ENCODE data around the gene GPRIN1.

DNA sequence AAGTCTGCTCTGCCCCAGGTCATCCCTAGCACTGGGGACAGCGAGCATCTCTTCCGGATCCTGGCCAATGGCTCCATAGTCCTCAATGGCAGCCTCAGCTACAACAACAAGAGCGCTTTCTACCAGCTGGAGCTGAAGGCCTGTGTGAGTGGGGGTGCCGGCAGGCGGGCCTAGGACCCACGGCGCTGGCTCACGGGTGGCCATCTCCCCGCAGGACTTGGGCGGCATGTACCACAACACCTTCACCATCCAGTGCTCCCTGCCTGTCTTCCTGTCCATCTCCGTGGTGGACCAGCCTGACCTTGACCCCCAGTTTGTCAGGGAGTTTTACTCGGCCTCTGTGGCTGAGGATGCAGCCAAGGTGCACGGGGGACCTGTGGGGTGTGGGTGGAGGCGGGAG is 34.9 kb downstream of the GPRIN1 start:
- TF ChIP-seq, protein P1, sequence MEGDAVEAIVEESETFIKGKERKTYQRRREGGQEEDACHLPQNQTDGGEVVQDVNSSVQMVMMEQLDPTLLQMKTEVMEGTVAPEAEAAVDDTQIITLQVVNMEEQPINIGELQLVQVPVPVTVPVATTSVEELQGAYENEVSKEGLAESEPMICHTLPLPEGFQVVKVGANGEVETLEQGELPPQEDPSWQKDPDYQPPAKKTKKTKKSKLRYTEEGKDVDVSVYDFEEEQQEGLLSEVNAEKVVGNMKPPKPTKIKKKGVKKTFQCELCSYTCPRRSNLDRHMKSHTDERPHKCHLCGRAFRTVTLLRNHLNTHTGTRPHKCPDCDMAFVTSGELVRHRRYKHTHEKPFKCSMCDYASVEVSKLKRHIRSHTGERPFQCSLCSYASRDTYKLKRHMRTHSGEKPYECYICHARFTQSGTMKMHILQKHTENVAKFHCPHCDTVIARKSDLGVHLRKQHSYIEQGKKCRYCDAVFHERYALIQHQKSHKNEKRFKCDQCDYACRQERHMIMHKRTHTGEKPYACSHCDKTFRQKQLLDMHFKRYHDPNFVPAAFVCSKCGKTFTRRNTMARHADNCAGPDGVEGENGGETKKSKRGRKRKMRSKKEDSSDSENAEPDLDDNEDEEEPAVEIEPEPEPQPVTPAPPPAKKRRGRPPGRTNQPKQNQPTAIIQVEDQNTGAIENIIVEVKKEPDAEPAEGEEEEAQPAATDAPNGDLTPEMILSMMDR (conservative IDR thresholded peaks at IDR 0.05; ENCODE audit: low read depth, low read length), result no peak
- TF ChIP-seq, protein P2, sequence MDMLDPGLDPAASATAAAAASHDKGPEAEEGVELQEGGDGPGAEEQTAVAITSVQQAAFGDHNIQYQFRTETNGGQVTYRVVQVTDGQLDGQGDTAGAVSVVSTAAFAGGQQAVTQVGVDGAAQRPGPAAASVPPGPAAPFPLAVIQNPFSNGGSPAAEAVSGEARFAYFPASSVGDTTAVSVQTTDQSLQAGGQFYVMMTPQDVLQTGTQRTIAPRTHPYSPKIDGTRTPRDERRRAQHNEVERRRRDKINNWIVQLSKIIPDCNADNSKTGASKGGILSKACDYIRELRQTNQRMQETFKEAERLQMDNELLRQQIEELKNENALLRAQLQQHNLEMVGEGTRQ (IDR thresholded peaks at IDR 0.05; ENCODE audit: low read depth, low read length), result no peak
- TF ChIP-seq POLR2A (IDR thresholded peaks at IDR 0.05; ENCODE audit: low read depth, low read length) (no peak), CEBPB (IDR thresholded peaks at IDR 0.05; ENCODE audit: low read depth, low read length) (no peak), SMC3 (IDR thresholded peaks at IDR 0.05; ENCODE audit: low read depth, low read length) (no peak), RCOR1 (IDR thresholded peaks at IDR 0.05; ENCODE audit: insufficient replicate concordance, low read length) (no peak), RAD21 (IDR thresholded peaks at IDR 0.05; ENCODE audit: low read length) (no peak), FOS (IDR thresholded peaks at IDR 0.05; ENCODE audit: low read depth, low read length) (no peak), RFX5 (IDR thresholded peaks at IDR 0.05; ENCODE audit: low read depth, low read length) (no peak), NFE2L2 (IDR thresholded peaks at IDR 0.05; ENCODE audit: low read depth, low read length) (no peak), MXI1 (IDR thresholded peaks at IDR 0.05; ENCODE audit: borderline replicate concordance, low read depth, low read length) (no peak)
- TF ChIP-seq, protein P3, sequence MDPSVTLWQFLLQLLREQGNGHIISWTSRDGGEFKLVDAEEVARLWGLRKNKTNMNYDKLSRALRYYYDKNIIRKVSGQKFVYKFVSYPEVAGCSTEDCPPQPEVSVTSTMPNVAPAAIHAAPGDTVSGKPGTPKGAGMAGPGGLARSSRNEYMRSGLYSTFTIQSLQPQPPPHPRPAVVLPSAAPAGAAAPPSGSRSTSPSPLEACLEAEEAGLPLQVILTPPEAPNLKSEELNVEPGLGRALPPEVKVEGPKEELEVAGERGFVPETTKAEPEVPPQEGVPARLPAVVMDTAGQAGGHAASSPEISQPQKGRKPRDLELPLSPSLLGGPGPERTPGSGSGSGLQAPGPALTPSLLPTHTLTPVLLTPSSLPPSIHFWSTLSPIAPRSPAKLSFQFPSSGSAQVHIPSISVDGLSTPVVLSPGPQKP (IDR thresholded peaks at IDR 0.05; ENCODE audit: borderline replicate concordance, low read depth, low read length), result no peak

Data from IMR-90 (cell line).